ENCODE measurements around the gene DDX1. TPM values are rescaled to one million over a fixed set of nuclear protein-coding genes. Genes with fewer than 3 reads are reported as not detected.

DDX1 gene
- total RNA-seq, 1 donor from 2014 or later: 89.9 TPM

- no peak for DNase-seq (ENCODE audit: low spot score)
- H3K4me1 Mint-ChIP-seq (ENCODE audit: low read depth): peaks cover 4% of the 10 kb centered on the region
- peaks cover under 1% of the 10 kb centered on the region for H3K27me3 Mint-ChIP-seq (ENCODE audit: low read depth)
- TF ChIP-seq, protein P1, sequence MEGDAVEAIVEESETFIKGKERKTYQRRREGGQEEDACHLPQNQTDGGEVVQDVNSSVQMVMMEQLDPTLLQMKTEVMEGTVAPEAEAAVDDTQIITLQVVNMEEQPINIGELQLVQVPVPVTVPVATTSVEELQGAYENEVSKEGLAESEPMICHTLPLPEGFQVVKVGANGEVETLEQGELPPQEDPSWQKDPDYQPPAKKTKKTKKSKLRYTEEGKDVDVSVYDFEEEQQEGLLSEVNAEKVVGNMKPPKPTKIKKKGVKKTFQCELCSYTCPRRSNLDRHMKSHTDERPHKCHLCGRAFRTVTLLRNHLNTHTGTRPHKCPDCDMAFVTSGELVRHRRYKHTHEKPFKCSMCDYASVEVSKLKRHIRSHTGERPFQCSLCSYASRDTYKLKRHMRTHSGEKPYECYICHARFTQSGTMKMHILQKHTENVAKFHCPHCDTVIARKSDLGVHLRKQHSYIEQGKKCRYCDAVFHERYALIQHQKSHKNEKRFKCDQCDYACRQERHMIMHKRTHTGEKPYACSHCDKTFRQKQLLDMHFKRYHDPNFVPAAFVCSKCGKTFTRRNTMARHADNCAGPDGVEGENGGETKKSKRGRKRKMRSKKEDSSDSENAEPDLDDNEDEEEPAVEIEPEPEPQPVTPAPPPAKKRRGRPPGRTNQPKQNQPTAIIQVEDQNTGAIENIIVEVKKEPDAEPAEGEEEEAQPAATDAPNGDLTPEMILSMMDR (IDR thresholded peaks at IDR 0.05): no peak
- no peaks in the 10 kb centered on the region for H3K36me3 Mint-ChIP-seq (ENCODE audit: low read depth)
- no peaks in the 10 kb centered on the region for H3K9me3 Mint-ChIP-seq (ENCODE audit: low read depth)
- no peak overlapping the region for H3K4me3 Mint-ChIP-seq (ENCODE audit: unreplicated experiment)
- H3K27ac Mint-ChIP-seq (ENCODE audit: unreplicated experiment): no peak overlapping the region
Measured at GRCh38 chr2:15580451-15580850, 11.2 kb upstream of the DDX1 start.

DNA sequence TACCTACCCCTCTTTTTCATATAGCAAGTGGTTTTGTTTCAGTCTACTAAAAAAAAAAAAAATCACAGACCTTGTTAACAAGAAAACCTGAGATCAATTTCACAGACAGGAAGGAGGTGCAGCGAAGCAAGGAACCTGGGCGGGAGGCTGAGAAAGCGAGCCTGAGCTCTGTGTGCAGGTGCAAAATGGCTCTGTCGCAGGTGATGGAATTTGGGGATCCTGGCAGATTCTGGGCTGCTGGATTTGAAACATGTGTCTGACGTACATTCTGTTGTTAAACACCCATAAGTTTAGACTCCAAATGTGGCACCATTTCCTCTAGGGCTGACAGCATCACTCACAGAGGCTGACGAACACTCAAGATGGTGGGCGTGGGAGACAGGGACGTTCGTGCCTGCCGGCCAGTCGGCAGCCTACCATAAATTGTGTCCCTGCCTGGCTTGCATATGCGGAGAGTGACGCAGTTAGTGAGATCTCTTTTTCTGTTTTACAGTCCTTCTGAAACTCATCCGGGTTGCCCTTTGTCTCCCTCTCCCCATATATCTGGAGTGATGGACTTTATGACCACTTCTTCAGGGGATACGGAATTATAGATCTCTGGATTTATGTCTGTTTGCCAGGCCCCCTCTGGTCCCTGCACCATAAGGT, 8.8 kb upstream of the DDX1 start:
- DNase-seq (ENCODE audit: low spot score): no peak
- H3K27ac Mint-ChIP-seq (ENCODE audit: unreplicated experiment): no peak overlapping the region
- no peaks in the 10 kb centered on the region for H3K36me3 Mint-ChIP-seq (ENCODE audit: low read depth)
- no peaks in the 10 kb centered on the region for H3K9me3 Mint-ChIP-seq (ENCODE audit: low read depth)
- peaks cover 2% of the 10 kb centered on the region for H3K27me3 Mint-ChIP-seq (ENCODE audit: low read depth)
- peaks cover 4% of the 10 kb centered on the region for H3K4me1 Mint-ChIP-seq (ENCODE audit: low read depth)
- no peak overlapping the region for H3K4me3 Mint-ChIP-seq (ENCODE audit: unreplicated experiment)
- TF ChIP-seq, protein P1 (IDR thresholded peaks at IDR 0.05): no peak

- H3K9me3 Mint-ChIP-seq (ENCODE audit: low read depth): no peaks in the 10 kb centered on the region
- peaks cover 4% of the 10 kb centered on the region for H3K4me1 Mint-ChIP-seq (ENCODE audit: low read depth)
- no peak overlapping the region for H3K27ac Mint-ChIP-seq (ENCODE audit: unreplicated experiment)
- H3K27me3 Mint-ChIP-seq (ENCODE audit: low read depth): peaks cover 2% of the 10 kb centered on the region
- TF ChIP-seq, protein P1 (IDR thresholded peaks at IDR 0.05): no peak
- H3K36me3 Mint-ChIP-seq (ENCODE audit: low read depth): no peaks in the 10 kb centered on the region
- DNase-seq (ENCODE audit: low spot score): no peak
- H3K4me3 Mint-ChIP-seq (ENCODE audit: unreplicated experiment): no peak overlapping the region
Measured at GRCh38 chr2:15583826-15584225, 7.8 kb upstream of the DDX1 start.

DNA sequence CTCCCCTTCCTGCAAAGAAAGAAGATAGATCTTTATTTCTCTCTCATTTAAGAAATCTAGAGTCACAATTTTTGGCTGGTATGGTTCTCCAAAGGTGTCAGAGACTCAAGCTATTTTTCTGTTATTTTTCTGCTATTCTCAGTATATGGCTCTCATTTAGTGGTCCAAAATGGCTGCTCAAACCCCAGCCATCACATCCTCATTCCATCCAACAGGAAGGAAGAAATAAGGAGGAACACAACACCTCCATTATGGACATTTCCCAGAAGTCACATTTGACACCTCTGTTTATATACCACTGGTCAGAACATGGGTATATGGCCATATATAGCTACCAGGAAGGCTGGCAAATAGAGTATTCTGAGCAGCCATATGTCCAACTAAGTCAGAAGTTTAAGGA, 7.4 kb upstream of the DDX1 start:
- no peak for DNase-seq (ENCODE audit: low spot score)
- Mint-ChIP-seq H3K9me3 (ENCODE audit: low read depth) (no peaks in the 10 kb centered on the region), H3K36me3 (ENCODE audit: low read depth) (no peaks in the 10 kb centered on the region), H3K27me3 (ENCODE audit: low read depth) (peaks cover 2% of the 10 kb centered on the region), H3K4me1 (ENCODE audit: low read depth) (peaks cover 4% of the 10 kb centered on the region), H3K4me3 (ENCODE audit: unreplicated experiment) (no peak overlapping the region), H3K27ac (ENCODE audit: unreplicated experiment) (no peak overlapping the region)
- TF ChIP-seq, protein P1 (IDR thresholded peaks at IDR 0.05): no peak

- Mint-ChIP-seq H3K27ac (ENCODE audit: unreplicated experiment) (no peak overlapping the region), H3K27me3 (ENCODE audit: low read depth) (peaks cover 2% of the 10 kb centered on the region), H3K36me3 (ENCODE audit: low read depth) (no peaks in the 10 kb centered on the region), H3K4me3 (ENCODE audit: unreplicated experiment) (no peak overlapping the region), H3K9me3 (ENCODE audit: low read depth) (no peaks in the 10 kb centered on the region), H3K4me1 (ENCODE audit: low read depth) (no peaks in the 10 kb centered on the region)
- TF ChIP-seq, protein P1 (IDR thresholded peaks at IDR 0.05): no peak
- DNase-seq (ENCODE audit: low spot score): no peak
Measured at GRCh38 chr2:15584767-15585469, 6.8 kb upstream of the DDX1 start.

Data from chondrocyte (in vitro differentiated cells).